HG03064 (cell line): ENCODE data around the gene DERA.
A peak's percentile ranks its signal among the peaks of the same experiment; 100 is the strongest.
"Not testable (repeated sequence)": the region's sequence is repeated elsewhere in the genome, so short reads cannot be mapped to it uniquely, and the experiment has no call there.

ENCODE experiments used
- ATAC-seq: cut with Tn5 transposase; IDR thresholded peaks from one replicate; pipeline ENCODE4 v1.9.1; 2021; ENCODE audit warnings: low read depth; ENCODE audit not compliant: unreplicated experiment

DERA gene

GRCh38 chr12:16057351-16057751, 146.2 kb downstream of the DERA start:
- not testable (repeated sequence) for ATAC-seq

GRCh38 chr12:16062611-16063010, 151.5 kb downstream of the DERA start:
- no peak for ATAC-seq

GRCh38 chr12:16063726-16064125, 152.6 kb downstream of the DERA start:
- ATAC-seq: no peak

GRCh38 chr12:16070113-16070512, 159.0 kb downstream of the DERA start:
- no peak for ATAC-seq

- ATAC-seq: no peak
Observed at GRCh38 chr12:16072678-16073077, 161.5 kb downstream of the DERA start.

- ATAC-seq: no peak
Observed at GRCh38 chr12:16074894-16075293, 163.8 kb downstream of the DERA start.

- no peak for ATAC-seq
Observed at GRCh38 chr12:16075887-16076286, 164.8 kb downstream of the DERA start.

- ATAC-seq: peak; percentile 79
Observed at GRCh38 chr12:16076557-16076956, 165.4 kb downstream of the DERA start.

GRCh38 chr12:16076970-16077522, 165.9 kb downstream of the DERA start:
- peak; percentile 28 for ATAC-seq

GRCh38 chr12:16086462-16086861, 175.3 kb downstream of the DERA start:
- no peak for ATAC-seq

- ATAC-seq: no peak
Observed at GRCh38 chr12:16086942-16087341, 175.8 kb downstream of the DERA start.
